SU-DHL-6 (cell line): ENCODE measurements around the gene TRIM5.

ENCODE experiments used
- H2AFZ ChIP-seq: fragments of 200-600 bp; sonication (generic); 2 replicates; pipeline ENCODE4 v1.6.1; 2014; ENCODE audit warnings: low read depth, mild to moderate bottlenecking, moderate library complexity, mixed read lengths, antibody characterized with exemption, low read length; ENCODE audit not compliant: severe bottlenecking
- H3F3A ChIP-seq: fragments of 200-600 bp; shearing (Covaris generic); 2 replicates; pipeline ENCODE4 v1.6.0; 2016; ENCODE audit warnings: antibody characterized with exemption, mild to moderate bottlenecking; ENCODE audit not compliant: insufficient read depth
- H3K27ac ChIP-seq: fragments of 200-600 bp; sonication (generic); 2 replicates; pipeline ENCODE4 v1.5.1; 2016; ENCODE audit warnings: low read depth, mild to moderate bottlenecking, low read length, moderate library complexity, mixed read lengths
- H3K27me3 ChIP-seq: fragments of 200-600 bp; sonication (generic), shearing (Covaris generic); 2 replicates; pipeline ENCODE4 v1.6.0; 2014; ENCODE audit warnings: mild to moderate bottlenecking, low read length
- H3K36me3 ChIP-seq: fragments of 200-600 bp; sonication (generic); 2 replicates; pipeline ENCODE4 v1.6.1; 2014; ENCODE audit warnings: mild to moderate bottlenecking, low read length, mixed read lengths
- H3K4me2 ChIP-seq: fragments of 300-600, 200-600 bp; shearing (Covaris generic), sonication (generic); 2 replicates; pipeline ENCODE4 v1.6.0; 2014; ENCODE audit warnings: low read length, low read depth, mild to moderate bottlenecking; ENCODE audit not compliant: poor library complexity, severe bottlenecking
- H3K4me3 ChIP-seq: fragments of 200-600 bp; sonication (generic); 2 replicates; pipeline ENCODE4 v1.5.1; 2014; ENCODE audit warnings: antibody characterized with exemption, low read length, mild to moderate bottlenecking, mixed read lengths; ENCODE audit not compliant: insufficient read depth, poor library complexity, severe bottlenecking
- H3K79me2 ChIP-seq: fragments of 200-600 bp; sonication (generic); 2 replicates; pipeline ENCODE4 v1.6.1; 2014; ENCODE audit warnings: mild to moderate bottlenecking, low read length, moderate library complexity; ENCODE audit not compliant: insufficient read depth
- H3K9ac ChIP-seq: fragments of 200-600 bp; sonication (generic); 2 replicates; pipeline ENCODE4 v1.7.0; 2014; ENCODE audit warnings: mild to moderate bottlenecking, low read length
- H3K9me2 ChIP-seq: fragments of 200-600 bp; sonication (generic); replicated peaks from 2 replicates; pipeline ENCODE4 v1.6.1; 2014; ENCODE audit warnings: low read length; ENCODE audit not compliant: insufficient read depth
- H3K9me3 ChIP-seq: fragments of 200-600 bp; sonication (generic); 2 replicates; pipeline ENCODE4 v1.6.1; 2014; ENCODE audit warnings: low read length, mixed read lengths; ENCODE audit not compliant: insufficient read depth
- H4K20me1 ChIP-seq: fragments of 200-600 bp; sonication (generic); 2 replicates; pipeline ENCODE4 v1.6.1; 2014; ENCODE audit warnings: low read depth, mild to moderate bottlenecking, antibody characterized with exemption, low read length, moderate library complexity, mixed read lengths
- CTCF ChIP-seq: fragments of 200-600 bp; sonication (generic); IDR thresholded peaks from one replicate; pipeline ENCODE4 v1.5.1; 2017; ENCODE audit warnings: antibody characterized with exemption, mild to moderate bottlenecking, low read length, moderate library complexity; ENCODE audit not compliant: insufficient read depth, poor library complexity, severe bottlenecking
- EZH2phosphoT487 ChIP-seq: fragments of 200-600 bp; sonication (generic), shearing (Covaris generic); conservative IDR thresholded peaks from 2 replicates; pipeline ENCODE4 v1.6.1; 2018; ENCODE audit warnings: mild to moderate bottlenecking, antibody characterized with exemption, low read length, moderate library complexity, mixed read lengths

TRIM5 gene

GRCh38 chr11:5643585-5643984 is 41.3 kb downstream of the TRIM5 start:
- Histone ChIP-seq H3K79me2 (no peaks in the 10 kb centered on the region), H3K9ac (no peak overlapping the region), H3K27me3 (no peaks in the 10 kb centered on the region), H3K4me3 (no peak overlapping the region), H2AFZ (no peak overlapping the region), H3F3A (no peaks in the 10 kb centered on the region), H4K20me1 (no peaks in the 10 kb centered on the region), H3K36me3 (0 out of 2 replicates have a peak, but pooled peaks cover 4% of the 10 kb centered on the region), H3K27ac (no peak overlapping the region), H3K9me2 (no peaks in the 10 kb centered on the region), H3K9me3 (no peaks in the 10 kb centered on the region), H3K4me2 (no peak overlapping the region)
- no peak for TF ChIP-seq CTCF
- no peak for TF ChIP-seq EZH2phosphoT487

GRCh38 chr11:5639953-5640352 is 44.9 kb downstream of the TRIM5 start:
- Histone ChIP-seq H3K4me3 (no peak overlapping the region), H3K36me3 (peaks cover 8% of the 10 kb centered on the region), H3K4me2 (no peak overlapping the region), H3K9me3 (no peaks in the 10 kb centered on the region), H3K9me2 (no peaks in the 10 kb centered on the region), H3K27me3 (no peaks in the 10 kb centered on the region), H3K27ac (no peak overlapping the region), H3K9ac (no peak overlapping the region), H3F3A (no peaks in the 10 kb centered on the region), H2AFZ (no peak overlapping the region), H4K20me1 (no peaks in the 10 kb centered on the region), H3K79me2 (no peaks in the 10 kb centered on the region)
- TF ChIP-seq CTCF: no peak
- no peak for TF ChIP-seq EZH2phosphoT487

GRCh38 chr11:5631969-5632635 is 52.8 kb downstream of the TRIM5 start:
- H3K9ac ChIP-seq: peak overlapping the region; percentile 7; the same call in 1 of the 2 replicates
- H3K4me3 ChIP-seq: peak overlapping the region; percentile 2
- peak overlapping the region; percentile 45 for H2AFZ ChIP-seq
- H3K79me2 ChIP-seq: no peaks in the 10 kb centered on the region
- H3K4me2 ChIP-seq: peak overlapping the region; percentile 53
- no peaks in the 10 kb centered on the region for H3K9me3 ChIP-seq
- H4K20me1 ChIP-seq: no peaks in the 10 kb centered on the region
- H3F3A ChIP-seq: no peaks in the 10 kb centered on the region
- H3K9me2 ChIP-seq: no peaks in the 10 kb centered on the region
- TF ChIP-seq EZH2phosphoT487: no peak
- H3K27me3 ChIP-seq: no peaks in the 10 kb centered on the region
- peak overlapping the region; percentile 49 for H3K27ac ChIP-seq
- H3K36me3 ChIP-seq: peaks cover 4% of the 10 kb centered on the region

- TF ChIP-seq CTCF (no peak), EZH2phosphoT487 (no peak)
- H3K4me2 ChIP-seq: peak overlapping the region; percentile 53
Measured at GRCh38 chr11:5631417-5631816, 53.5 kb downstream of the TRIM5 start.

More at GRCh38 chr11:5631417-5631816, 53.5 kb downstream of the TRIM5 start:
- Histone ChIP-seq H2AFZ (peak overlapping the region; percentile 45), H3K9me2 (no peaks in the 10 kb centered on the region), H4K20me1 (no peaks in the 10 kb centered on the region), H3K4me3 (no peak overlapping the region), H3K27me3 (no peaks in the 10 kb centered on the region), H3K9ac (peak overlapping the region; percentile 7; the same call in 1 of the 2 replicates), H3K9me3 (no peaks in the 10 kb centered on the region), H3K27ac (peak overlapping the region; percentile 49), H3F3A (no peaks in the 10 kb centered on the region), H3K36me3 (peaks cover 4% of the 10 kb centered on the region), H3K79me2 (no peaks in the 10 kb centered on the region)
